ENCODE measurements around the gene RALGAPA2. TPM values are rescaled to one million over a fixed set of nuclear protein-coding genes. Genes with fewer than 3 reads are reported as not detected.

Gene RALGAPA2
- total RNA-seq, 1 experiment from 2014 or later, result 13.4 TPM

DNA sequence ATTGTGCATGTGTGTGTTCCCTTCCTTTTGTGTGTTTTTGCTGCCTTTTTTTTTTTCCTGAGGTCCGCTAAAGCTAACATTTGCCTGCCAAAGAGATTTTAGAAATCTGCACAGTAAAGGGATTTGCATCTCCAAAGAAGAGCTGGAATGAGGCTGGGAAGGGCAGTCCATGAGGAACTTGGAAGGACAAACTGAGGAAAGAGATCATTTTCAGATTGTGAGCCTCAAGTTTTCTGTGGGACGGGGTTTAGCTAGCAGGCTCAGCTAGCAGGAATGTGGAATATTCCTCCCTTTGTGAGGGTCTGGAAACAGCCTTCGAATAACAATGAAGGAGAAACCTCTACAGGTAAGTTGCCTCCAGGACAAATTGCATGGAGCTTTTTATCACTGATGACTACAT lies 340.8 kb downstream of the RALGAPA2 start:
- BruUV-seq (replicated peaks), result no TSS peak

GRCh38 chr20:20371083-20371482 lies 341.4 kb downstream of the RALGAPA2 start:
- no peak for DNase-seq (ENCODE audit: low read depth, low spot score)
- Histone ChIP-seq H3K27me3 (ENCODE audit: control insufficient read depth, insufficient read depth, low read length) (peaks cover 30% of the 10 kb centered on the region), H3K9me3 (ENCODE audit: control insufficient read depth, insufficient read depth, low read depth, low read length) (no peaks in the 10 kb centered on the region), H3K4me3 (ENCODE audit: low read depth in 2 of 2, low read length in 2 of 2) (no peak overlapping the region), H3K27ac (ENCODE audit: low read length) (no peak overlapping the region), H3K4me1 (ENCODE audit: control insufficient read depth, insufficient read depth, low read length) (peaks cover 3% of the 10 kb centered on the region), H3K36me3 (ENCODE audit: control insufficient read depth, insufficient read depth, low read length) (no peaks in the 10 kb centered on the region)
- in situ Hi-C loops (cut with HindIII; ENCODE audit: low pct_unique_long_range_greater_than_20kb, low sequenced_read_pairs), result no loop called here
- CTCF ChIA-PET, result no interaction called here
- BruUV-seq (replicated peaks), result no TSS peak
- TF ChIP-seq, protein P1, sequence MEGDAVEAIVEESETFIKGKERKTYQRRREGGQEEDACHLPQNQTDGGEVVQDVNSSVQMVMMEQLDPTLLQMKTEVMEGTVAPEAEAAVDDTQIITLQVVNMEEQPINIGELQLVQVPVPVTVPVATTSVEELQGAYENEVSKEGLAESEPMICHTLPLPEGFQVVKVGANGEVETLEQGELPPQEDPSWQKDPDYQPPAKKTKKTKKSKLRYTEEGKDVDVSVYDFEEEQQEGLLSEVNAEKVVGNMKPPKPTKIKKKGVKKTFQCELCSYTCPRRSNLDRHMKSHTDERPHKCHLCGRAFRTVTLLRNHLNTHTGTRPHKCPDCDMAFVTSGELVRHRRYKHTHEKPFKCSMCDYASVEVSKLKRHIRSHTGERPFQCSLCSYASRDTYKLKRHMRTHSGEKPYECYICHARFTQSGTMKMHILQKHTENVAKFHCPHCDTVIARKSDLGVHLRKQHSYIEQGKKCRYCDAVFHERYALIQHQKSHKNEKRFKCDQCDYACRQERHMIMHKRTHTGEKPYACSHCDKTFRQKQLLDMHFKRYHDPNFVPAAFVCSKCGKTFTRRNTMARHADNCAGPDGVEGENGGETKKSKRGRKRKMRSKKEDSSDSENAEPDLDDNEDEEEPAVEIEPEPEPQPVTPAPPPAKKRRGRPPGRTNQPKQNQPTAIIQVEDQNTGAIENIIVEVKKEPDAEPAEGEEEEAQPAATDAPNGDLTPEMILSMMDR (IDR thresholded peaks at IDR 0.05), result no peak
- TF ChIP-seq SIN3A (IDR thresholded peaks at IDR 0.05; ENCODE audit: borderline replicate concordance, insufficient read depth, low read depth, low read length) (no peak), POLR2AphosphoS5 (IDR thresholded peaks at IDR 0.05; ENCODE audit: low read depth, low read length) (no peak), TCF7L2 (IDR thresholded peaks at IDR 0.05; ENCODE audit: low read depth, low read length) (no peak), REST (IDR thresholded peaks at IDR 0.05; ENCODE audit: insufficient read depth in 1 of 2, low read depth in 2 of 2, low read length in 1 of 2) (no peak)
- no peak for ATAC-seq
- POLR2A ChIA-PET, result no interaction called here
- intact Hi-C loops (cut with micrococcal nuclease; ENCODE audit: unreplicated experiment), result no loop called here

More for the DNA sequence above, 340.8 kb downstream of the RALGAPA2 start:
- DNase-seq (ENCODE audit: low read depth, low spot score), result no peak
- POLR2A ChIA-PET, result no interaction called here
- no peak overlapping the region for H3K4me3 ChIP-seq (ENCODE audit: low read depth in 2 of 2, low read length in 2 of 2)
- H3K36me3 ChIP-seq (ENCODE audit: control insufficient read depth, insufficient read depth, low read length), result no peaks in the 10 kb centered on the region
- CTCF ChIA-PET, result interaction anchor here (0.6 to 0.7 kb wide), 3 partner anchors 12 to 345 kb away, joined by 3 to 4 read pairs (median 3); no protein-coding TSS in a partner anchor
- ATAC-seq, result no peak
- peaks cover 30% of the 10 kb centered on the region for H3K27me3 ChIP-seq (ENCODE audit: control insufficient read depth, insufficient read depth, low read length)
- in situ Hi-C loops (cut with HindIII; ENCODE audit: low pct_unique_long_range_greater_than_20kb, low sequenced_read_pairs), result no loop called here
- H3K27ac ChIP-seq (ENCODE audit: low read length), result no peak overlapping the region
- peaks cover 3% of the 10 kb centered on the region for H3K4me1 ChIP-seq (ENCODE audit: control insufficient read depth, insufficient read depth, low read length)
- H3K9me3 ChIP-seq (ENCODE audit: control insufficient read depth, insufficient read depth, low read depth, low read length), result no peaks in the 10 kb centered on the region
- intact Hi-C loops (cut with micrococcal nuclease; ENCODE audit: unreplicated experiment), result no loop called here
- TF ChIP-seq SIN3A (IDR thresholded peaks at IDR 0.05; ENCODE audit: borderline replicate concordance, insufficient read depth, low read depth, low read length) (no peak), POLR2AphosphoS5 (IDR thresholded peaks at IDR 0.05; ENCODE audit: low read depth, low read length) (no peak), TCF7L2 (IDR thresholded peaks at IDR 0.05; ENCODE audit: low read depth, low read length) (no peak), REST (IDR thresholded peaks at IDR 0.05; ENCODE audit: insufficient read depth in 1 of 2, low read depth in 2 of 2, low read length in 1 of 2) (no peak)
- TF ChIP-seq, protein P1 (IDR thresholded peaks at IDR 0.05), result no peak

Measured in Panc1 (cell line).